PC-3 (cell line): ENCODE measurements around the gene DDX10.

Experiments
- CTCF ChIP-seq: fragments of 300-600 bp; sonication (generic); conservative IDR thresholded peaks from 2 replicates; pipeline ENCODE4 v1.5.1; 2017; ENCODE audit warnings: antibody characterized with exemption, low read depth, mild to moderate bottlenecking, low read length
- EZH2 ChIP-seq: fragments of 300-600 bp; sonication (generic); IDR thresholded peaks from one replicate; pipeline ENCODE4 v1.6.1; 2017; ENCODE audit warnings: antibody characterized with exemption, mild to moderate bottlenecking, low read length; ENCODE audit not compliant: unreplicated experiment

GRCh38 chr11:108938604-108939003 is 273.7 kb downstream of the DDX10 start:
- TF ChIP-seq CTCF: 0 out of 2 replicates have a peak, but pooled peaks have one; percentile 12
- TF ChIP-seq EZH2: no peak
